HG03460 (cell line): ENCODE data around the gene C2CD4C.
"Not testable (repeated sequence)": the region's sequence is repeated elsewhere in the genome, so short reads cannot be mapped to it uniquely, and the experiment has no call there.

ENCODE experiments used
- ATAC-seq: cut with Tn5 transposase; IDR thresholded peaks from one replicate; pipeline ENCODE4 v1.9.1; 2021; ENCODE audit not compliant: unreplicated experiment

The C2CD4C gene

GRCh38 chr19:401866-402511 lies 7.0 kb downstream of the C2CD4C start:
- no peak for ATAC-seq

- no peak for ATAC-seq
Observed at GRCh38 chr19:400976-401865, 7.7 kb downstream of the C2CD4C start.

- ATAC-seq, result no peak
Observed at GRCh38 chr19:399370-399769, 9.6 kb downstream of the C2CD4C start.

- ATAC-seq, result no peak
Observed at GRCh38 chr19:398719-399118, 10.2 kb downstream of the C2CD4C start.

- no peak for ATAC-seq
Observed at GRCh38 chr19:397941-398706, 10.8 kb downstream of the C2CD4C start.

- ATAC-seq, result no peak
Observed at GRCh38 chr19:397321-397720, 11.6 kb downstream of the C2CD4C start.

GRCh38 chr19:395467-395866 lies 13.5 kb downstream of the C2CD4C start:
- ATAC-seq, result no peak

- not testable (repeated sequence) for ATAC-seq
Observed at GRCh38 chr19:394857-395256, 14.1 kb downstream of the C2CD4C start.

GRCh38 chr19:393560-393959 lies 15.4 kb downstream of the C2CD4C start:
- not testable (repeated sequence) for ATAC-seq

- no peak for ATAC-seq
Observed at GRCh38 chr19:392375-392970, 16.5 kb downstream of the C2CD4C start.

GRCh38 chr19:391726-392374 lies 17.1 kb downstream of the C2CD4C start:
- no peak for ATAC-seq

GRCh38 chr19:391207-391557 lies 17.8 kb downstream of the C2CD4C start:
- no peak for ATAC-seq

GRCh38 chr19:390386-391206 lies 18.4 kb downstream of the C2CD4C start:
- ATAC-seq, result no peak

- no peak for ATAC-seq
Observed at GRCh38 chr19:389935-390289, 19.0 kb downstream of the C2CD4C start.

GRCh38 chr19:389255-389934 lies 19.6 kb downstream of the C2CD4C start:
- no peak for ATAC-seq

GRCh38 chr19:388691-389090 lies 20.3 kb downstream of the C2CD4C start:
- no peak for ATAC-seq

- ATAC-seq, result no peak
Observed at GRCh38 chr19:387777-388176, 21.2 kb downstream of the C2CD4C start.

- ATAC-seq, result not testable (repeated sequence)
Observed at GRCh38 chr19:386632-387301, 22.2 kb downstream of the C2CD4C start.

- ATAC-seq, result not testable (repeated sequence)
Observed at GRCh38 chr19:386189-386588, 22.8 kb downstream of the C2CD4C start.
